Measurements from ENCODE around the gene ERF. TPM values are rescaled to one million over a fixed set of nuclear protein-coding genes. Genes with fewer than 3 reads are reported as not detected.

ERF gene
- total and polyA plus RNA-seq, 2 experiments from 2014 or later: 24.4 to 47.1 TPM

- Histone ChIP-seq H3K4me2 (no peak overlapping the region), H3K4me3 (no peak overlapping the region), H3K79me2 (peaks cover 7% of the 10 kb centered on the region), H3K27ac (no peak overlapping the region), H3K4me1 (ENCODE audit: insufficient read depth) (no peaks in the 10 kb centered on the region), H2AFZ (no peak overlapping the region), H4K20me1 (ENCODE audit: insufficient read depth, poor library complexity, severe bottlenecking) (peaks cover 7% of the 10 kb centered on the region), H3K9me2 (replicated peaks; ENCODE audit: insufficient read depth) (no peaks in the 10 kb centered on the region), H3K9me3 (ENCODE audit: low read depth) (no peaks in the 10 kb centered on the region), H3K36me3 (replicated peaks; ENCODE audit: insufficient read depth, low read depth) (no peaks in the 10 kb centered on the region), H3K27me3 (no peaks in the 10 kb centered on the region)
- DNase-seq (ENCODE audit: low spot score): no peak
- 87% methylated on average over 5 of the region's 5 CpGs for WGBS (ENCODE audit: low lambda C conversion rate, missing lambda C conversion rate)
- TF ChIP-seq CTCF (IDR thresholded peaks at IDR 0.05; ENCODE audit: poor library complexity): no peak
- TF ChIP-seq EZH2phosphoT487 (IDR thresholded peaks at IDR 0.05; ENCODE audit: low read depth, severe bottlenecking, unreplicated experiment): no peak
- TF ChIP-seq EZH2 (IDR thresholded peaks at IDR 0.05; ENCODE audit: borderline replicate concordance): no peak
These were observed 40.4 kb upstream of the ERF start for GRCh38 chr19:42295342-42295741.

- H3K4me1 ChIP-seq (ENCODE audit: insufficient read depth): no peaks in the 10 kb centered on the region
- DNase-seq (ENCODE audit: low spot score): no peak
- H3K27ac ChIP-seq: no peak overlapping the region
- no peaks in the 10 kb centered on the region for H3K9me3 ChIP-seq (ENCODE audit: low read depth)
- H3K27me3 ChIP-seq: no peaks in the 10 kb centered on the region
- H3K4me2 ChIP-seq: no peak overlapping the region
- H4K20me1 ChIP-seq (ENCODE audit: insufficient read depth, poor library complexity, severe bottlenecking): peaks cover 7% of the 10 kb centered on the region
- no peaks in the 10 kb centered on the region for H3K79me2 ChIP-seq
- H2AFZ ChIP-seq: no peak overlapping the region
- H3K9me2 ChIP-seq (replicated peaks; ENCODE audit: insufficient read depth): no peaks in the 10 kb centered on the region
- TF ChIP-seq EZH2phosphoT487 (IDR thresholded peaks at IDR 0.05; ENCODE audit: low read depth, severe bottlenecking, unreplicated experiment) (no peak), CTCF (IDR thresholded peaks at IDR 0.05; ENCODE audit: poor library complexity) (no peak), EZH2 (IDR thresholded peaks at IDR 0.05; ENCODE audit: borderline replicate concordance) (no peak)
- H3K36me3 ChIP-seq (replicated peaks; ENCODE audit: insufficient read depth, low read depth): no peaks in the 10 kb centered on the region
- 90% methylated on average over 18 of the region's 24 CpGs for WGBS (ENCODE audit: low lambda C conversion rate, missing lambda C conversion rate)
- no peak overlapping the region for H3K4me3 ChIP-seq
These were observed 39.7 kb upstream of the ERF start for GRCh38 chr19:42294471-42295137.

- no peak overlapping the region for H3K27ac ChIP-seq
- no peak for DNase-seq (ENCODE audit: low spot score)
- no peak overlapping the region for H3K4me2 ChIP-seq
- no peak overlapping the region for H2AFZ ChIP-seq
- no peaks in the 10 kb centered on the region for H3K9me2 ChIP-seq (replicated peaks; ENCODE audit: insufficient read depth)
- no peak for TF ChIP-seq EZH2 (IDR thresholded peaks at IDR 0.05; ENCODE audit: borderline replicate concordance)
- TF ChIP-seq CTCF (IDR thresholded peaks at IDR 0.05; ENCODE audit: poor library complexity): no peak
- no peak for TF ChIP-seq EZH2phosphoT487 (IDR thresholded peaks at IDR 0.05; ENCODE audit: low read depth, severe bottlenecking, unreplicated experiment)
- H3K27me3 ChIP-seq: no peaks in the 10 kb centered on the region
- peaks cover 7% of the 10 kb centered on the region for H4K20me1 ChIP-seq (ENCODE audit: insufficient read depth, poor library complexity, severe bottlenecking)
- WGBS (ENCODE audit: low lambda C conversion rate, missing lambda C conversion rate): over 99% methylated on average over 14 of the region's 15 CpGs
- no peaks in the 10 kb centered on the region for H3K79me2 ChIP-seq
- no peaks in the 10 kb centered on the region for H3K36me3 ChIP-seq (replicated peaks; ENCODE audit: insufficient read depth, low read depth)
- no peak overlapping the region for H3K4me3 ChIP-seq
- H3K9me3 ChIP-seq (ENCODE audit: low read depth): no peaks in the 10 kb centered on the region
- no peaks in the 10 kb centered on the region for H3K4me1 ChIP-seq (ENCODE audit: insufficient read depth)
These were observed 39.0 kb upstream of the ERF start for GRCh38 chr19:42293948-42294347.
